ENCODE measurements around the gene ZNF678.
"Not testable (repeated sequence)": the region's sequence is repeated elsewhere in the genome, so short reads cannot be mapped to it uniquely, and the experiment has no call there.

Gene ZNF678

GRCh38 chr1:227604446-227604845 lies 41.1 kb downstream of the ZNF678 start:
- no peak for DNase-seq (ENCODE audit: low read depth)

- DNase-seq (ENCODE audit: low read depth), result not testable (repeated sequence)
These were observed 42.9 kb downstream of the ZNF678 start for GRCh38 chr1:227606271-227606670.

- no peak for DNase-seq (ENCODE audit: low read depth)
These were observed 44.1 kb downstream of the ZNF678 start for GRCh38 chr1:227607336-227607898.

- no peak for DNase-seq (ENCODE audit: low read depth)
These were observed 49.3 kb downstream of the ZNF678 start for GRCh38 chr1:227612658-227613057.

GRCh38 chr1:227613526-227613925 lies 50.2 kb downstream of the ZNF678 start:
- DNase-seq (ENCODE audit: low read depth), result no peak

DNA sequence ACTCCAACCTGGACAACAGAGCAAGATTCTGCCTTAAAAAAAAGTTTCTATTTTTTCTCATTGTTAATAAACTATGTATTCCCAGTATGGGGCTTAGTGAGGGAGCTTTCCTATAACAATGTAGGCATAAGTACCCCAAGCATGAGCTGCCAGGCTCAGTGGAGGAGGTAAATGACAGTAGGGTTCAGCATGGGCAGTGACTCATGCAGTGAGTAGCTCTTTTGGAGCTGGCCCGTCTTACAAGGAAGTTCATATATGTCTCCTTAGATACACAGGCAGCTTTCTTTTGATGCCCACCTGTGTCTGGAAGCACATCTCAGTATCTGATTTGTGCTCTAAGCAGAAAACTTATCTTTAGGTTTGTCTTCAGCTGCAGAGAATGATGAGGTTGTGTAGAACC lies 57.9 kb downstream of the ZNF678 start:
- no peak for DNase-seq (ENCODE audit: low read depth)

- DNase-seq (ENCODE audit: low read depth), result no peak
These were observed 59.6 kb downstream of the ZNF678 start for GRCh38 chr1:227622739-227623475.

DNA sequence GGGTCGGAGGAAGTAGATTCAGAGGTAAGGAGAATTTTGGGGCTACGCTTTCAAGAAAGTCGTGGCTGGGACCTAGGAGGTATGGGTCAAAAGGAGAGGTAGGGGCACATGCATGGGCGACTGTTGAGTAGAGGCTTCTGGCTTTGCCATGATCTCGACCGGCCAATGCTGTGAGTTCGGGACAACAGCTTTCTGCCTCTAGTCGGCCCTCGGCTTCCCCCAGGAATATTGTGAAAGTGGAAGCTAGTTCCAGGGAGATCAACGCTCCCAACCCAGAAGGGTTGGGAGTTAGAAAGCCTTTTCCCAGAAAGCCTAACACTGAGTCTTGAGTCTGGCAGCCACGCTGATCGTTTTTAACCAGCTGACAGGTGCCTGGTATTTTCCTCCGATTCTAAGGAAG lies 69.0 kb downstream of the ZNF678 start:
- no peak for DNase-seq (ENCODE audit: low read depth)

- no peak for DNase-seq (ENCODE audit: low read depth)
These were observed 72.2 kb downstream of the ZNF678 start for GRCh38 chr1:227635596-227635995.

- no peak for DNase-seq (ENCODE audit: low read depth)
These were observed 91.1 kb downstream of the ZNF678 start for GRCh38 chr1:227654431-227654830.

GRCh38 chr1:227654858-227655752 lies 91.7 kb downstream of the ZNF678 start:
- DNase-seq (ENCODE audit: low read depth), result no peak

DNA sequence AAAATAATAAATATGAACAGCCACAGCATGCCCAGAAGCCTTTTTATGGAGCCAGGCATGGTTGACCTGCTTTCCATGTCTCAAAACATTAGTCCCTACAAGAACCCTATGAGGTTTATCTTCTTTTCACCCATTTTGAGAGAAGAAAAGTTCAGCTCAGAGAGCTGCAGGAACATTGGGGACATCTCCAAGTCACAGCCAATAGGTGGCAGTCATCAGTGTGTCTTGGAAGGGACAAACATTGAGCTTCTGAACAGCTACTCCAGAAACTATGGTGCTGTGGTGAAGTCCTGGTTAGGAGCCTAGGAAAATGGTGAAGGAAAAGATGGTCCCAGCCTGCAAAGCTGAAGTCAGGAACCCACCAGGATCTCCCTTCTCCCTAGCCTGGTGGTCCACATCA lies 98.1 kb downstream of the ZNF678 start:
- no peak for DNase-seq (ENCODE audit: low read depth)

- no peak for DNase-seq (ENCODE audit: low read depth)
These were observed 99.6 kb downstream of the ZNF678 start for GRCh38 chr1:227662933-227663332.

GRCh38 chr1:227666286-227666685 lies 102.9 kb downstream of the ZNF678 start:
- no peak for DNase-seq (ENCODE audit: low read depth)

GRCh38 chr1:227673441-227673840 lies 110.1 kb downstream of the ZNF678 start:
- no peak for DNase-seq (ENCODE audit: low read depth)

DNA sequence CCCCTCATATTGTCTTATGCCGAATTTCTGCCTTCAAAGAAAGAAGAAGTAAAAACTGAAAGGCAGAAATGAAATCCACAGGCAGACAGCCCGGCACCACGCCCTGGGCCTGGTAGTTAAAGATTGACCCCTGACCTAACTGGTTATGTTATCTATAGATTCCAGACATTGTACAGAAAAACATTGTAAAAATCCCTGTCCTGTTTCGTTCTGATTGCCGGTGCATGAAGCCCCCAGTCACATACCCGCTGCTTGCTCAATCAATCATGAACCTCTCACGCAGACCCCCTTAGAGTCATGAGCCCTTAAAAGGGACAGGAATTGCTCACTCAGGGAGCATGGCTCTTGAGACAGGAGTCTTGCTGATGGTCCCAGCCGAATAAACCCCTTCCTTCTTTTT lies 122.5 kb downstream of the ZNF678 start:
- DNase-seq (ENCODE audit: low read depth), result no peak

GRCh38 chr1:227697321-227697864 lies 134.0 kb downstream of the ZNF678 start:
- DNase-seq (ENCODE audit: low read depth), result no peak

GRCh38 chr1:227701631-227702030 lies 138.3 kb downstream of the ZNF678 start:
- not testable (repeated sequence) for DNase-seq (ENCODE audit: low read depth)

DNA sequence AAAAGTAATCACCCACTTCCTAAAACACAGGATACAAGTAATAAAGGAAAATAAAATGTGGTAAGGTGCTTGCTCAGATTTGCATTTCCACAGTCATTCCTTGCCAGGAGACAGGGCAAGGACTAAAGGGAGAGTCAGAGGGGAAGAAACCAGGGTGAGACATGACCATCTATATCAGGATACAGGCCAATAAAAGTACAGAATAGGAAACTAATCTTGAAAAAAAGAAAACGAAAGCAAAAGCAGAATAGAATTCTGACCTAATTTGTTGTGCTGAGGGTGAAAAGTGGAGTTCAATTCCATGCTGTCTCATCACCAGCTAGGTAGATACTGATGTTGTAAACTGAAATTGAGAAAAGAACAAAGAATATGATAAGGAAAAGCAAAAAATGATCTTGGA lies 144.5 kb downstream of the ZNF678 start:
- DNase-seq (ENCODE audit: low read depth), result no peak

DNA sequence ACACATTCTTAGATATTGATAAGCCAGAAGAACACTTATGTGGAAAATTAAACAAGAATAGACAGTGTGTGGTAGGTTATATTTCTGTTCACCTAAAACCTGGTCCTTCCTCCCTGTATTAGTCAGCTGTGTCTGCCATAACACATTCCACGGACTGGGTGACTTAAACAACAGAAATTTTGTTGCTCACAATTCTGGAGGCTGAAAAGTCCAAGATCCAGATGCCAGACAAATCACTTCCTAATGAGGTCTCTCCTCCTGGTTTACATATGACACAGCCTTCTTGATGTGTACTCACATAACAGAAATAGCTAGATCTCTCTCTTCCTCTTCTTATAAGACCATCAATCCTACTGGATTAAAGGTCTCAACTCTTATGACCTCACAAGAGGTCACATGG lies 146.1 kb downstream of the ZNF678 start:
- no peak for DNase-seq (ENCODE audit: low read depth)

DNA sequence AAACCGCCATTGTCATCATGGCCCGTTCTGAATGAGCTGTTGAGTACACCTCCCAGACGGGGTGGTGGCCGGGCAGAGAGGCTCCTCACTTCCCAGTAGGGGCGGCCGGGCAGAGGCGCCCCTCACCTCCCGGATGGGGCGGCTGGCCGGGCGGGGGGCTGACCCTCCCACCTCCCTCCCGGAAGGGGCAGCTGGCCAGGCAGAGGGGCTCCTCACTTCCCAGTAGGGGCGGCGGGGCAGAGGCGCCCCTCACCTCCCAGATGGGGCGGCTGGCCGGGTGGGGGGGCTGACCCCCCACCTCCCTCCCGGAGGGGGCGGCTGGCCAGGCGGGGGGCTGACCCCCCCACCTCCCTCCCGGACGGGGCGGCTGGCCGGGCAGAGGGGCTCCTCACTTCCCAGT lies 147.1 kb downstream of the ZNF678 start:
- not testable (repeated sequence) for DNase-seq (ENCODE audit: low read depth)

DNA sequence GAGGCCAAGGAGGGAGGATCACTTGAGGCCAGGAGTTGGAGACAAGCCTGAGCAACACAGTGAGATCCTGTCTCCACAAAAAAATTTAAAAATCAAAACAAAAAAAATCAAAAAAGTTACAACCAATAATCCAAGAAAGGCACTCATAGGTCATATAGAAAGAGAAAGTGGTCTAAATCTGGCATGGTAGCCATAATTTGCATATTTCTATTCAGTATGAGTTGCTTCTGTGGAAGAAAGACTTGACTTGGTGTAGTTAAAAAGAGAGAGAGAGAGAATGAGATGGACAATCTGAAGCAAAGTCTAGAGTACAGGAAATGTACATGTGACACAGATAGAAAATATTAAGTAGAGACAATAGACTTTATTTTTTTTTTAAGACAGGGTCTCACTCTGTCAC lies 149.3 kb downstream of the ZNF678 start:
- DNase-seq (ENCODE audit: low read depth), result no peak

GRCh38 chr1:227718932-227719331 lies 155.6 kb downstream of the ZNF678 start:
- DNase-seq (ENCODE audit: low read depth), result no peak

Measured in stimulated activated CD8-positive, alpha-beta memory T cell treated with anti-CD3 and anti-CD28 coated beads, Interleukin-7, amount 100 ng/mL, for 24 hours (primary cell).